Measurements from ENCODE around the gene TSC22D4.

DNA sequence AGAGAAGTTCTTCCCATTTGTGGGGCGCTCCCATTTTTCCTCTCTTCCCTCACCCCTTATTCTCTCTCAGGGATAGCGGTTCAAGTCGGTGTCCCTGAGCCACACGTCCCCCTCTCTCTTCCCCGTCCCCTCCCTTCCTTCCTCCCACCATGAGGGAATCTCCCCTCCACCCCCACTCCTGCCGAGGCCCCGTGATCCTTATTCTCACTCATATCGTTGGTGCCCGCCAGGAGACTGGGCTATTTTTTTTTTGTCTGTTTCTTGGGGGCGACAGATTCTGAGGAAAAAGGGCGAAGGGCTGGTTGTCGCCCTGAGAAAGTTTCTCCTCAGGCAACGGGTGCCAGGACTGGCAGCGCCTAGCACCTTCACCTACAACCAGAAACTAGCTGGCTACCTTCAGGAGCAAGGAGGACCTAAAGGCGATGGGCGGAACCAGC is 51.2 kb downstream of the TSC22D4 start:
- TF ChIP-seq POLR2A (IDR thresholded peaks at IDR 0.05) (no peak), CTCF (IDR thresholded peaks at IDR 0.05) (no peak)
